H9 (cell line): ENCODE data around the gene ARFGAP1. TPM values are rescaled to one million over a fixed set of nuclear protein-coding genes. Genes with fewer than 3 reads are reported as not detected.

ENCODE experiments used
- DNase-seq: peaks from one replicate; pipeline ENCODE4 v3.0.0-alpha.2; 2017
- H2AFZ ChIP-seq: one replicate; pipeline ENCODE4 v1.6.1; 2013; ENCODE audit warnings: mild to moderate bottlenecking, low read length, control low read depth, moderate library complexity
- H2AK5ac ChIP-seq: 2 replicates; pipeline ENCODE4 v1.6.1; 2013; ENCODE audit warnings: low read length, control low read depth, mixed read lengths; ENCODE audit not compliant: insufficient read length
- H2BK120ac ChIP-seq: one replicate; pipeline ENCODE4 v1.6.1; 2013; ENCODE audit warnings: low read depth, mild to moderate bottlenecking, low read length, control low read depth, inconsistent platforms; ENCODE audit not compliant: poor library complexity, severe bottlenecking
- H2BK12ac ChIP-seq: 2 replicates; pipeline ENCODE4 v1.6.1; 2013; ENCODE audit warnings: low read length, control low read depth, mixed read lengths, low read depth; ENCODE audit not compliant: insufficient read length
- H2BK15ac ChIP-seq: 2 replicates; pipeline ENCODE4 v1.6.1; 2013; ENCODE audit warnings: low read depth, low read length, control low read depth
- H2BK20ac ChIP-seq: one replicate; pipeline ENCODE4 v1.6.1; 2013; ENCODE audit warnings: low read depth, mild to moderate bottlenecking, low read length, control low read depth, inconsistent platforms; ENCODE audit not compliant: poor library complexity, severe bottlenecking
- H2BK5ac ChIP-seq: 2 replicates; pipeline ENCODE4 v1.6.1; 2013; ENCODE audit warnings: low read length, control low read depth, mixed read lengths; ENCODE audit not compliant: insufficient read length
- H3K14ac ChIP-seq: 2 replicates; pipeline ENCODE4 v1.6.1; 2013; ENCODE audit warnings: low read length, control low read depth; ENCODE audit not compliant: insufficient read depth
- H3K18ac ChIP-seq: 2 replicates; pipeline ENCODE4 v1.6.1; 2013; ENCODE audit warnings: low read depth, mild to moderate bottlenecking, mixed read lengths, low read length, control low read depth; ENCODE audit not compliant: insufficient read length
- H3K23ac ChIP-seq: 2 replicates; pipeline ENCODE4 v1.6.1; 2013; ENCODE audit warnings: low read length, control low read depth, mixed read lengths, low read depth; ENCODE audit not compliant: insufficient read length
- H3K23me2 ChIP-seq: 2 replicates; pipeline ENCODE4 v1.6.1; 2013; ENCODE audit warnings: low read depth, mild to moderate bottlenecking, mixed read lengths, low read length, control low read depth; ENCODE audit not compliant: insufficient read length, poor library complexity, severe bottlenecking
- H3K27ac ChIP-seq: 2 replicates; pipeline ENCODE4 v1.5.1; 2013; ENCODE audit warnings: low read length, control low read depth, mixed read lengths, low read depth; ENCODE audit not compliant: insufficient read length
- H3K27me3 ChIP-seq: 2 replicates; pipeline ENCODE4 v1.6.1; 2013; ENCODE audit warnings: low read length, control low read depth, inconsistent platforms; ENCODE audit not compliant: insufficient read depth
- H3K4ac ChIP-seq: 2 replicates; pipeline ENCODE4 v1.6.1; 2013; ENCODE audit warnings: low read depth, mild to moderate bottlenecking, control low read depth, inconsistent platforms, low read length, moderate library complexity
- H3K4me1 ChIP-seq: 2 replicates; pipeline ENCODE4 v1.6.1; 2013; ENCODE audit warnings: low read length, control low read depth, inconsistent platforms; ENCODE audit not compliant: insufficient read depth
- H3K4me2 ChIP-seq: 2 replicates; pipeline ENCODE4 v1.6.1; 2013; ENCODE audit warnings: low read length, control low read depth, mixed read lengths; ENCODE audit not compliant: insufficient read length, insufficient read depth
- H3K56ac ChIP-seq: 2 replicates; pipeline ENCODE4 v1.6.1; 2013; ENCODE audit warnings: low read depth, mild to moderate bottlenecking, mixed read lengths, low read length, control low read depth; ENCODE audit not compliant: insufficient read length
- H3K79me1 ChIP-seq: 2 replicates; pipeline ENCODE4 v1.6.1; 2013; ENCODE audit warnings: low read depth, mild to moderate bottlenecking, moderate library complexity, low read length, control low read depth, inconsistent platforms; ENCODE audit not compliant: insufficient read depth, poor library complexity, severe bottlenecking
- H3K79me2 ChIP-seq: 2 replicates; pipeline ENCODE4 v1.6.1; 2013; ENCODE audit warnings: low read length, control low read depth, inconsistent platforms; ENCODE audit not compliant: insufficient read depth
- H3K9ac ChIP-seq: 2 replicates; pipeline ENCODE4 v1.6.1; 2013; ENCODE audit warnings: low read length, control low read depth, mixed read lengths; ENCODE audit not compliant: insufficient read length; ENCODE audit errors: extremely low read depth
- H3K9me3 ChIP-seq: one replicate; pipeline ENCODE4 v1.6.1; 2013; ENCODE audit warnings: low read depth, low read length, inconsistent platforms; ENCODE audit not compliant: control insufficient read depth
- H3T11ph ChIP-seq: one replicate; pipeline ENCODE4 v1.6.1; 2013; ENCODE audit warnings: mild to moderate bottlenecking, low read length, control low read depth, inconsistent platforms
- H4K20me1 ChIP-seq: one replicate; pipeline ENCODE4 v1.6.1; 2013; ENCODE audit not compliant: control insufficient read depth, insufficient read length, insufficient read depth
- H4K5ac ChIP-seq: 2 replicates; pipeline ENCODE4 v1.6.1; 2013; ENCODE audit warnings: low read depth, mild to moderate bottlenecking, mixed read lengths, low read length, control low read depth; ENCODE audit not compliant: insufficient read length
- H4K8ac ChIP-seq: replicated peaks from 2 replicates; pipeline ENCODE4 v1.6.1; 2013; ENCODE audit warnings: low read length, control low read depth, mixed read lengths, low read depth; ENCODE audit not compliant: insufficient read length
- H4K91ac ChIP-seq: 2 replicates; pipeline ENCODE4 v1.6.1; 2013; ENCODE audit warnings: low read depth, mild to moderate bottlenecking, moderate library complexity, mixed read lengths, low read length, control low read depth; ENCODE audit not compliant: insufficient read length
- H3K27ac Mint-ChIP-seq, 3 experiments: 2 replicates in 2 of 3; 3 replicates in 1 of 3; pipeline ENCODE4 v1.8.0; 2020 to 2021; ENCODE audit warnings: mixed read lengths in 3 of 3, mild to moderate bottlenecking in 1 of 3, moderate library complexity in 1 of 3
- H3K27me3 Mint-ChIP-seq: 2 replicates; pipeline ENCODE4 v1.8.0; 2021; ENCODE audit warnings: low read depth, mild to moderate bottlenecking, moderate library complexity, mixed read lengths
- H3K36me3 Mint-ChIP-seq, 3 experiments: 2 replicates in 2 of 3; 3 replicates in 1 of 3; pipeline ENCODE4 v1.8.0; 2020 to 2021; ENCODE audit warnings: low read depth in 3 of 3, mixed read lengths in 3 of 3; ENCODE audit not compliant: insufficient read depth in 1 of 3
- H3K4me1 Mint-ChIP-seq, 2 experiments: 2 replicates each; pipeline ENCODE4 v1.8.0; 2020; ENCODE audit warnings: mixed read lengths in 2 of 2
- H3K4me3 Mint-ChIP-seq, 2 experiments: 2 replicates in 1 of 2; 3 replicates in 1 of 2; pipeline ENCODE4 v1.8.0; 2020 to 2021; ENCODE audit warnings: mild to moderate bottlenecking in 2 of 2, mixed read lengths in 2 of 2, moderate library complexity in 1 of 2
- H3K9me3 Mint-ChIP-seq, 2 experiments: 2 replicates in 1 of 2; 3 replicates in 1 of 2; pipeline ENCODE4 v1.8.0; 2020; ENCODE audit warnings: mild to moderate bottlenecking in 2 of 2, mixed read lengths in 2 of 2, moderate library complexity in 1 of 2
- WGBS: extraction: QIAGEN DNeasy Blood & Tissue Kit; methylation state at CpG from one replicate; pipeline ENCODE4 v1.1.7; 2013; ENCODE audit warnings: missing lambda C conversion rate, low lambda C conversion rate, mixed read lengths; ENCODE audit not compliant: insufficient read length; ENCODE audit errors: extremely low coverage; 5-methylcytosine and 5-hydroxymethylcytosine counted together
- total RNA-seq: library from RNA; stranded (reverse); gene quantifications from 2 replicates; pipeline ENCODE4 v1.2.1, GENCODE V29; 2021
- TF ChIP-seq, protein P1 (sequence below): fragments of 200-600 bp; sonication (generic); conservative IDR thresholded peaks from 3 replicates; pipeline ENCODE4 v1.8.0; 2021; ENCODE audit warnings: antibody characterized with exemption, mild to moderate bottlenecking

Gene ARFGAP1
- total RNA-seq, 1 experiment from 2014 or later: 114 TPM

DNA sequence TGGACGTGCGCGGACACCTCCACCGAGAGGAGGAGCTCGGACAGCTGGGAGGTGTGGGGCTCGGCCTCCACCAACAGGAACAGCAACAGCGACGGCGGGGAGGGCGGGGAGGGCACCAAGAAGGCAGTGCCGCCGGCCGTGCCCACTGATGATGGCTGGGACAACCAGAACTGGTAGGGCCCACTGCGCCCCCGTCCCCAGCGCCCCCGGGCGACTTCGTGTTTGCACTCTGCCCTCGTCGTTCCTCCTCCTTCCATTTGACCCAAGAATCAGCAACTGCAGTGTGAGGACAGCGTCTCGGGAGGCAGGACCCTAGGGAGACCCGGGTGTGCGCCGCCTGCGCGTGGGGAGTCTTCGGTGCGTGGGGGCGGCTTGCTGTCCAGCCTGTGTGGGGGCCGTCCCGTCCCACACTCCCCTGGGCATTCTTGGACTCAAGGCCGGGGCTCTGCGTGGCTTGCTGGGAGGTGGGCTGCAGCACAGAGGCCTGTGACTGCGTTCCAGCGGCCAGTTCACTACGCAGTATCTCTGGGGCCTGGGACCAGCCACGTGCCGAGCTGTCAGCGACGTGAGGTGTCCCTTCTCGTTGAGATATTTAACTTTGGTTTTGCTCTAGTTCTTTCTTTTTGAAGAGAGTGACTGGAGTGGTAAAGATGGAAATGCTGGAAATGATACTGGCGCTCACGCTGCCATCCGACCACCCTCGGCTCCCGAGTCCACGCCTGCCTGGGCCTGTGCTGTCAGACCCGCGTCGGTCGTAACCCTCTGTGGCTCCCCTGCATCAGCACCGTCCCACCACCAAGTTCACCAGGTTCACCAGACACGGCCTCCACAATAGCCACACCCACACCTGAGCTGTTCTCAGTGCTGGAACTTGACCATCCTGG lies 15.3 kb downstream of the ARFGAP1 start:
- no peaks in the 10 kb centered on the region for H4K20me1 ChIP-seq

More for the DNA sequence above, 15.3 kb downstream of the ARFGAP1 start:
- no peak overlapping the region for H3K23ac ChIP-seq
- Mint-ChIP-seq H3K4me1 (peaks cover 7% of the 10 kb centered on the region in 2 experiments; a peak in 3 of 4 replicates), H3K9me3 (no peaks in the 10 kb centered on the region), H3K36me3 (peaks cover 6 to 48% (median 35%) of the 10 kb centered on the region in 3 experiments; a peak in 6 of 7 replicates), H3K27ac (no peak overlapping the region), H3K4me3 (no peak overlapping the region; a peak in 1 of 5 replicates), H3K27me3 (peaks cover 1% of the 10 kb centered on the region; the same call in 1 of the 2 replicates)
- no peak overlapping the region for H3K14ac ChIP-seq
- no peak overlapping the region for H2BK20ac ChIP-seq
- TF ChIP-seq, protein P1, sequence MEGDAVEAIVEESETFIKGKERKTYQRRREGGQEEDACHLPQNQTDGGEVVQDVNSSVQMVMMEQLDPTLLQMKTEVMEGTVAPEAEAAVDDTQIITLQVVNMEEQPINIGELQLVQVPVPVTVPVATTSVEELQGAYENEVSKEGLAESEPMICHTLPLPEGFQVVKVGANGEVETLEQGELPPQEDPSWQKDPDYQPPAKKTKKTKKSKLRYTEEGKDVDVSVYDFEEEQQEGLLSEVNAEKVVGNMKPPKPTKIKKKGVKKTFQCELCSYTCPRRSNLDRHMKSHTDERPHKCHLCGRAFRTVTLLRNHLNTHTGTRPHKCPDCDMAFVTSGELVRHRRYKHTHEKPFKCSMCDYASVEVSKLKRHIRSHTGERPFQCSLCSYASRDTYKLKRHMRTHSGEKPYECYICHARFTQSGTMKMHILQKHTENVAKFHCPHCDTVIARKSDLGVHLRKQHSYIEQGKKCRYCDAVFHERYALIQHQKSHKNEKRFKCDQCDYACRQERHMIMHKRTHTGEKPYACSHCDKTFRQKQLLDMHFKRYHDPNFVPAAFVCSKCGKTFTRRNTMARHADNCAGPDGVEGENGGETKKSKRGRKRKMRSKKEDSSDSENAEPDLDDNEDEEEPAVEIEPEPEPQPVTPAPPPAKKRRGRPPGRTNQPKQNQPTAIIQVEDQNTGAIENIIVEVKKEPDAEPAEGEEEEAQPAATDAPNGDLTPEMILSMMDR: no peak
- no peaks in the 10 kb centered on the region for H3K27me3 ChIP-seq
- peaks cover 3% of the 10 kb centered on the region for H3K23me2 ChIP-seq
- H2AK5ac ChIP-seq: no peak overlapping the region
- no peak overlapping the region for H3K4me2 ChIP-seq
- no peak overlapping the region for H4K91ac ChIP-seq
- no peak overlapping the region for H2BK15ac ChIP-seq
- H2AFZ ChIP-seq: no peak overlapping the region
- H4K8ac ChIP-seq: no peak overlapping the region
- H3K4ac ChIP-seq: no peak overlapping the region
- H3K56ac ChIP-seq: no peak overlapping the region
- no peak overlapping the region for H2BK5ac ChIP-seq
- no peak for DNase-seq
- H3K18ac ChIP-seq: no peak overlapping the region
- no CpG with 5 or more reads among the region's 55 CpGs for WGBS
- no peak overlapping the region for H2BK120ac ChIP-seq
- no peak overlapping the region for H3K27ac ChIP-seq
- no peaks in the 10 kb centered on the region for H3K4me1 ChIP-seq
- H3K79me1 ChIP-seq: no peaks in the 10 kb centered on the region
- H3K9ac ChIP-seq: no peak overlapping the region
- no peak overlapping the region for H3T11ph ChIP-seq
- no peaks in the 10 kb centered on the region for H3K79me2 ChIP-seq
- no peaks in the 10 kb centered on the region for H3K9me3 ChIP-seq
- no peak overlapping the region for H2BK12ac ChIP-seq
- H4K5ac ChIP-seq: no peak overlapping the region
